ENCODE data around the gene SIGLEC9.

DNA sequence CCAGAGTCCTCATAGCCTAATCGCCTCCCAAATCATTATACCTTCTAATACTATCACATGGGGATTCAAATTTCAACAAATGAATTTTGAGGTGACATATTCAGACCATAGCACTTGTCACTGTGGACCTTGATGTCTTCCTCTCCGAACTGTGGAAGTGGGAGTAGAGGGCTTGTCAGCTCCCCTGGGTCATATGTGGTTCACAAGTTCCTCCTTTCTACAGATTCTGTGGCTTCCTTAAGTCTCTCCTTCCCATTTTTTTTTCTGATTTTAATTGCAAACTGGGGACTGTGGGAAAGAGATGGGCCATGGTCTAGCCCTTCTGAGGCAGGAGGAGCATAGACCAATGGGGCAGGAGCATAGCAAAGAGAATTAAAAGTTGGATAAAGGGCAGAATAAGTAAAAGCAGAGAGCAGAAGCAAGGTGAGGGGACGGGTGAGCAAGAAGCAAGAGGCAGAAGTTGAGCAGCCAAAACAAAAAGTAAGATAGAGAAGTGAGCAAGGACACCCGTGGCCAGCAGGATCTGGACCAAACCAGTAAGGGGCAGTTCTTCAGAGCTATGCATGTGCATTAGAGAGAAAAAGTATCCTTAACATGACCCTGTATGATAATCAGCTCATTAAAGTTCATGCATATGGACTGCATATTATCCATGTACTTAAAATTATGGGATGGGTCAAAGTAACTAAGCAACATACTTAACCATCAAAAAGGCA is 14.8 kb downstream of the SIGLEC9 start:
- no peak for TF ChIP-seq POLR2AphosphoS5 (IDR thresholded peaks at IDR 0.05; ENCODE audit: borderline replicate concordance, low read depth, low read length)
- no peak for TF ChIP-seq EZH2 (IDR thresholded peaks at IDR 0.05)
- TF ChIP-seq FOXP2 (optimal IDR thresholded peaks at IDR 0.05; ENCODE audit: control extremely low read depth, extremely low read length, insufficient read depth): no peak

All from SK-N-MC (cell line).